HG02885 (cell line): ENCODE data around the gene GABRG3.

Experiments used
- ATAC-seq: cut with Tn5 transposase; IDR thresholded peaks from one replicate; pipeline ENCODE4 v1.9.1; 2021; ENCODE audit warnings: mild to moderate bottlenecking; ENCODE audit not compliant: unreplicated experiment, poor library complexity

The GABRG3 gene

GRCh38 chr15:27234593-27234992, 263.6 kb downstream of the GABRG3 start:
- no peak for ATAC-seq

- ATAC-seq = no peak
Observed at GRCh38 chr15:27235161-27235560, 264.2 kb downstream of the GABRG3 start.

GRCh38 chr15:27235681-27236080, 264.7 kb downstream of the GABRG3 start:
- ATAC-seq = no peak

GRCh38 chr15:27237319-27237939, 266.4 kb downstream of the GABRG3 start:
- ATAC-seq = no peak

GRCh38 chr15:27238209-27238608, 267.2 kb downstream of the GABRG3 start:
- no peak for ATAC-seq

DNA sequence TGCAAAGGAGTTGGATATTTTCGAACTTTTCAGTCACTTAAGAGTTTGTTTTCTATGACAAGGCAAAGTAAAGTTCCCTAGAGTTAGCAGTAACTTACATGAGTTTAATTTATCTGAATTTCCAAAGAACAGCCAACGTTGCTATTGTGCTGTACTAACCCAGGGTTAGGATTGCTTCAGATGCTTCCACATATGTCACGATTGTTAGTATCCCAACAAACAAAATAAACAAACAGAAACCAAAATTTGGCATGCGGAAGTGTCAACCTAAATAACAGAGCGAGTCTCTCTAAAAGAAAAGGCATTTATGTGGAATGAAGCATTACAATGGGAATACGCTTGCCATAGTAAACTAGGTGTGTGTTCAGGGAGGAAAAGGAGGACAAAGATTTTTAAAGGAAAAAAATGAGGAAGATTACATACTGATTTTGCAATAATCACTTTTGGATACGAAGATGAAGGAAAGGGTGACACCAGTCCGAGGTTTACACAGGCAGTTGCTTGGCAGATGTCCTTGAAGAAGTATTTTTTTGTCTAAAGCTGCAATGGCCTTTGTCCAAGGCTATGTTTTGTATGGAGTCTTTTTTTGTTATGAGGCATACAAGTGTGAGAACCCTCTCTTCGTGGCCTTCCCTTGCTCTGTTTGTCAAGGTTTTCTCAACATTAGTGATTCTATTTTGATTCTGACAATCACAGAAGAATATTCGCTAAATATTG, 267.9 kb downstream of the GABRG3 start:
- ATAC-seq = no peak

GRCh38 chr15:27241943-27242342, 271.0 kb downstream of the GABRG3 start:
- no peak for ATAC-seq

- ATAC-seq = no peak
Observed at GRCh38 chr15:27244047-27244446, 273.1 kb downstream of the GABRG3 start.

- ATAC-seq = no peak
Observed at GRCh38 chr15:27248251-27248650, 277.3 kb downstream of the GABRG3 start.

DNA sequence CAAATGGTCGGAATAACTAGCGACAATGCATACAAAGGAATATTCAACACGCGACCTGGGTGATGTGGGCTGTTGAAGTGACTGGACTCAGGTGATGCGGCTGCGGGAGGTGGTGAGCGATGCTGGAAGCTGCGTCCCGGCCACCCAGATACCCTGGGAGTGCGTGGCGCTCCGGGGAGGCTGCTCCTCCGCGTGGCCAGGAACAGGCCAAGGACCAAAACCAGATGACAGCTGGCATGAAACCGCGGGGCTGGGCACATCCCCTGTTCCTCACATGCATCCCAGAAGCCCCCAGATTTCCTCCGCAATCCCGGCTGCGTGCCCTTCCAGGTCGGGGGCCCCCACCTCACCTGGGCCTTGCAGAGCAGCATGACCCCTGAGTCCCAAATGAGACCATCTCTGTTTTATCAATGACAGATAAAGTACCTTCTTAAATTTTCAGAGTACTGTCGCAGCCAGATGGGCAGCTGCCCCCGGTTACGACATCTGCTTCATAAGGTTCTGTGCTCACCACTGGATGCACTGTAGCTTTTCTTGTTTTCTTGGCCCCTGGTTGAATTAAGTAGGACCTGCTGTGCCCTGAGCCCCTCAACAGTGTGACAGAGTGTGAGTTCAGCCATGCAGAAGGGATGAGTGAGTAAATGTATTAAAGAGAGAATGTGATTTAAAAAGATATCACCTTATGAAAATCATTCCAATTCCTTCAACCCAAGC, 278.2 kb downstream of the GABRG3 start:
- no peak for ATAC-seq

GRCh38 chr15:27249760-27250109, 278.8 kb downstream of the GABRG3 start:
- no peak for ATAC-seq

GRCh38 chr15:27250223-27250622, 279.2 kb downstream of the GABRG3 start:
- ATAC-seq = no peak

DNA sequence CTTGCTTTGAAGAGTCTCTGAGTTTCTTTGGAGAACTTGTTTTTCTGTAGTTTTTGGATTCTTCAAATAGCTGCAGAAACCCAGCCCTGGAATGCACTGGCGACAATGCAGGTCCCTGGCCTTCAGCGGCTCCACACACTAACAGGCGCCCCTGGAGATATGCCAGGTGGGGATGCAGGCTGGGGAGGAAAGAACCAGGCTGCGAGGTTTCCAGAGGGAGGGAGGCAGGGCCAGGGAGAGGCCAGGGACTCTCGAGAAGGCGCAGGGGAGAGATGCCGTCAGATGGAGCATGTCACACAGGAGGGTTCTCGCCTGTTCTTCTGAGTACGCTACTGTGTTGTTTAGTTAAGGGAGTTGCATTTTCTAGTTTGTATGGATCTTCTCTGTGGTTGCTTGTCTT, 283.1 kb downstream of the GABRG3 start:
- no peak for ATAC-seq

DNA sequence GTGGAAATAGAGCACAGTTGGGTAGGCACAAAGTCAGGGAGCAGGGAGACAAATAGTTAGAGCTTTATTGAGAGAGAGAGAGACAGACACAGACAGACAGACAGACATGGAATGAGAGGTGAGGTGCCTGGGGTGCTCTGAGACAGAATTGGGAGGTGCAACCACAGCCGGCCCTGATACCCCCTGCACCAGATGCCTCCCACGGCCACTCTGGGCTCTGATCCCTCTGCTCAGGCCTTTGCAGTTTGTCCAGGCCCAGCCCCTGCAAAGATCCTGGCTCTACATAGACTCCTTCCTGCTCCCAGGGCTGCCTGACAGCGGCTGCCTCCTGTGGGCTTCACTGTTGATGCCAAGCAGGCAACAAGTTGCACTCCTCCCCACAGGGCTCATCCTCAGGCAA, 283.8 kb downstream of the GABRG3 start:
- no peak for ATAC-seq

- no peak for ATAC-seq
Observed at GRCh38 chr15:27256446-27256845, 285.5 kb downstream of the GABRG3 start.

DNA sequence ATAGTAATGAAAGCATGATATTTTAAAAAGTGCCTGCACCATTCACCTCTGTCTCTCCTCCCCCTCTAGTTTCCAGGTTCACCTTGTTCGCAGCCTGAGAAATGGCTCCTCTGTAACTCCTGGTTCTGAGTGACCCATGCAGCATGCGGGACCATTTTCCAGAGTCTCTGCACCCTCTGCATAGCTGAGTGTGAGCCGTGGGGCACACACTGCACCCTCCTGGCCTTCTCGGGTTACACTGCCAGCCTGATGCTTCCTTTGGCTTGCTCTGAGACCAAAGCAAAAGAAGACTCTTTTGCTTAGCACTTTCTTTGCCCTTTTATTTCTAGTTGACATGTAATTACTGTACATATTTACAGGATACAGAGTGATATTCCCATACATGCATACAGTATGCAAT, 287.3 kb downstream of the GABRG3 start:
- no peak for ATAC-seq

DNA sequence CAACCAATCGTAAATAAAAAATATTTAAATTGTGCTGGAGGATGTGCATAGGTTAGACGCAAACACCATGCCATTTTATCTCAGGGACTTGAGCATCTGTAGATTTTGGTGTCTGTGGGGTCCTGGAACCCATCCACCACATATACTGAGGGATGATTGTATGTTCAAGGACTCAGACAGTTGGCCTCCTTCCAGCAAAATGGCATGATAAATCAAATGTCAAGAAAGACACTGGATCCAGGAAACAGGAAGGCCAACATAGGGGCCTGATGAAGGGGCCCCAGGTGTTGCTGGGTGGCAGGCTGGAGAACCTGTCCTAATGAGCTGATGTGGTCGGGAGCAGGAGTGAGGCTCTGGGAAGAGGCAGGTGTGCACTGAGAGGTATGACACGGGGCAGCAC, 289.5 kb downstream of the GABRG3 start:
- no peak for ATAC-seq

- no peak for ATAC-seq
Observed at GRCh38 chr15:27268923-27269322, 297.9 kb downstream of the GABRG3 start.

DNA sequence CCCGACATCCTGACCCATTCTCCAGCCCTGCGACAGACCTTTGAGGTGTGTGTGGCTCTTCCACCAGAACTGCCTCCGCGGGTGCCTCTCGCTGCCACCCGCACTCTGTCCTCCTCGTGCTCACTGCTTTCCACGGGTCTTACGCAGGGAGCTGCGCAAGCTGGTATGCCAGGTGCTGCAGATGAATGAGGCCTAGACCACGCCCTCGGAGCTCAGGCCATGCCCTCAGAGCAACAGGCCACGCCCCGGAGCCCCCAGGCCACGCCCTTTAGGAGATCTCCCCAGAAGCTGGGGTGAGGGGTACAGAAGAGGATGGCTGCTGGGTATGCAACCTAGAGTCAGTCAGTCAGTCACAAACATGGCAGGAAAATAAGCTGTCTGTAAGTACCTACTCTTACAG, 300.3 kb downstream of the GABRG3 start:
- no peak for ATAC-seq

DNA sequence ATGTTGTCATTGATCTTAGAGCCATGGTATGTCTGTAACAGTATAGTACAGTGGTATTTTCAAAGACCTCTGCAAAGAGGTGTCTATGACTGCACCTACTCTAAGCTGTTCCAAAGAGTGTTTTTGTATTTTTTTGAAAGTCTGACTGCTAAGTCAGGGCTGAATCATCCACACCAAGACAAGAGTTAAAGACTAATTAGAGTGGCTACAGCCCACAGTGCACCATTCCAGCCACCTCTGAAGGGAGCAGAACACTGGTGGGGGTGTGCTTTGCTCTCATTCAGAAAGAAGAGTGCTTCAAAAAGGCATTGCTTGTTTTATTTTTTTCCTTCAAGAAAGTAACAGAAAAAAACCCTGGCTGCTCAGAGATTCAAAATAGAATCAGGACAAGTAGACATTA, 301.4 kb downstream of the GABRG3 start:
- ATAC-seq = no peak

DNA sequence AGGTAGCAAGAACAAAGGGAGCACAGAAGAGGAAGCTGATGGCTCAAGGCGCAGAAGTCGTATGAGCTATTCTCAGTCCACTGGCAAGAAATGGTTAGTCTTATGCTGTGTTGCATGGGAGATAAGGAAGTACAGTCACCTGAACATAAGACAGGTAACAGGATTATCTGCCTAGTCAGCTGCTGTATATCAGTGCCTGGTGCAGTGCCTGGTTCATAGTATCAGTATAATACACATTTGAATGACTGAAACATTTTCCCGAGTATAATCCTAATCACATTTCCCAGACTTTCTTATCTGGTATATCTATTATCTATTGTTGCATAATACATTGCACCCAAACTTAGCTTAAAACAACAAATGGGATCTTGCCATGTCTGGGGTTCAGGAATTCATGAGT, 302.5 kb downstream of the GABRG3 start:
- ATAC-seq = no peak

GRCh38 chr15:27278761-27279160, 307.8 kb downstream of the GABRG3 start:
- ATAC-seq = no peak
